Right lobe of liver (tissue), 6 donors: ENCODE measurements around the gene FMNL2. TPM values are rescaled to one million over a fixed set of nuclear protein-coding genes. Genes with fewer than 3 reads are reported as not detected.

Experiments
- ATAC-seq, 4 donors: fragments of 200-7000 bp; cut with Tn5 transposase; one replicate each; pipeline ENCODE4 v1.9.1; 2020; ENCODE audit warnings: mild to moderate bottlenecking in 4 of 4, moderate library complexity in 4 of 4
- DNase-seq, 3 donors: peaks; one replicate each; pipeline ENCODE4 v3.0.0-alpha.2; 2020
- H3K27ac ChIP-seq, 3 donors: fragments of 200-600 bp; one replicate each; pipeline ENCODE4 v1.8.0; 2022
- H3K27me3 ChIP-seq, 2 donors: fragments of 200-600 bp; one replicate each; pipeline ENCODE4 v1.8.0; 2022
- H3K36me3 ChIP-seq, 4 donors: fragments of 200-600 bp; sonication (generic) in 1 of 4; one replicate each; pipeline versions ENCODE4 v1.5.1 to v1.8.0; 2017 to 2022; ENCODE audit warnings: control low read depth in 1 of 4
- H3K4me1 ChIP-seq, 4 donors: fragments of 200-600 bp; sonication (generic) in 1 of 4; one replicate each; pipeline versions ENCODE4 v1.5.1 to v1.8.0; 2017 to 2022; ENCODE audit warnings: control low read depth in 1 of 4
- H3K4me3 ChIP-seq, 3 donors: fragments of 200-600 bp; one replicate each; pipeline ENCODE4 v1.8.0; 2022
- H3K9me3 ChIP-seq, 4 donors: fragments of 200-600 bp; sonication (generic) in 1 of 4; one replicate each; pipeline versions ENCODE4 v1.5.1 to v1.8.0; 2017 to 2022; ENCODE audit warnings: control low read depth in 1 of 4
- POLR2A ChIP-seq: fragments of 450-650 bp; IDR thresholded peaks from one replicate; pipeline ENCODE4 v1.6.1; 2017; ENCODE audit warnings: antibody characterized with exemption, mild to moderate bottlenecking
- WGBS: methylation state at CpG from one replicate; pipeline ENCODE4 v1.1.6; 2018; ENCODE audit warnings: low coverage, low lambda C conversion rate; ENCODE audit not compliant: insufficient coverage; ENCODE audit errors: missing lambda C conversion rate; 5-methylcytosine and 5-hydroxymethylcytosine counted together
- intact Hi-C, 2 donors: fragments of 100-400 bp; cut with DNase I; formaldehyde crosslinking; loops; one replicate each; pipeline versions ENCODE4 v1.11.2 to v1.14.1; 2022
- total RNA-seq, 6 experiments: library from RNA; depleted of rRNA in 2 of 6; stranded (reverse); fragments of >200 nt in 2 of 6; fragmentation: NEBNext Ultra II Directional in 3 of 6; extraction: Animal tissue kit (Norgen Biotek cat#: 25700) in 3 of 6; gene quantifications; one replicate each; pipeline versions ENCODE4 v1.1.0 to v1.2.4, GENCODE V29; 2016 to 2023
- TF ChIP-seq, protein P1 (sequence below), 4 donors: fragments of 200-600 bp in 3 of 4; fragments of 450-650 bp in 1 of 4; IDR thresholded peaks; one replicate each; pipeline versions ENCODE4 v1.5.1 to v1.8.0; 2016 to 2022; ENCODE audit warnings: antibody characterized with exemption in 4 of 4, mild to moderate bottlenecking in 2 of 4
- donor health status: DM: no; HTN: yes; CAD: no.
- donor health status: DM: no; HTN: no; CAD: no.
- donor health status: DM: no; HTN: no; CAD: no.
- donor health status: DM: no; HTN: yes; CAD: no.
- donor health status: DM: no; HTN: yes; CAD: no.

Gene FMNL2
- total RNA-seq, 6 experiments from 2014 or later = 3.5 to 12.1 (median 7.1) TPM

DNA sequence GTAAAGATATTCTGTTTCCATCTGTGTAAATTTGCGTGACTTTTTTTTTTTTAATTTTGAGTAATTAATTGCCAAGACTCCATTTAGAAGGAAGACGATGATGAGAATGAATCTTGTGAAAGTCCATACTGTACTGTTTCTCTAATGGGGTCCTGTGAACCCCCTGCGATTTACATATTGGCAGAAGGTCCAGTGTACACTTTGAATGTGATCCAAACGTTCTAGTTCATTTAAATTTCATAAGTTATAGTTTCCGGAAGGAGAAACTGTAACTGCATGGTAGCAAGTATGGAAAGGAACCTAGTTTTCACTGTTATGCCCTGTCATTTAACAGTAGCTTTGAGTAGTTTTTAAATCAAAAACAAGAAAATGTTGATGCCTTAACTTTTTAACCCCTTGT lies 166.7 kb downstream of the FMNL2 start:
- intact Hi-C loops = no loop called here
- ATAC-seq (no peak), DNase-seq (no peak)
- H3K27ac ChIP-seq = no peak overlapping the region
- H3K9me3 ChIP-seq = no peaks in the 10 kb centered on the region
- H3K36me3 ChIP-seq = no peaks in the 10 kb centered on the region
- TF ChIP-seq, protein P1, sequence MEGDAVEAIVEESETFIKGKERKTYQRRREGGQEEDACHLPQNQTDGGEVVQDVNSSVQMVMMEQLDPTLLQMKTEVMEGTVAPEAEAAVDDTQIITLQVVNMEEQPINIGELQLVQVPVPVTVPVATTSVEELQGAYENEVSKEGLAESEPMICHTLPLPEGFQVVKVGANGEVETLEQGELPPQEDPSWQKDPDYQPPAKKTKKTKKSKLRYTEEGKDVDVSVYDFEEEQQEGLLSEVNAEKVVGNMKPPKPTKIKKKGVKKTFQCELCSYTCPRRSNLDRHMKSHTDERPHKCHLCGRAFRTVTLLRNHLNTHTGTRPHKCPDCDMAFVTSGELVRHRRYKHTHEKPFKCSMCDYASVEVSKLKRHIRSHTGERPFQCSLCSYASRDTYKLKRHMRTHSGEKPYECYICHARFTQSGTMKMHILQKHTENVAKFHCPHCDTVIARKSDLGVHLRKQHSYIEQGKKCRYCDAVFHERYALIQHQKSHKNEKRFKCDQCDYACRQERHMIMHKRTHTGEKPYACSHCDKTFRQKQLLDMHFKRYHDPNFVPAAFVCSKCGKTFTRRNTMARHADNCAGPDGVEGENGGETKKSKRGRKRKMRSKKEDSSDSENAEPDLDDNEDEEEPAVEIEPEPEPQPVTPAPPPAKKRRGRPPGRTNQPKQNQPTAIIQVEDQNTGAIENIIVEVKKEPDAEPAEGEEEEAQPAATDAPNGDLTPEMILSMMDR (IDR thresholded peaks at IDR 0.05) = no peak
- no peak for TF ChIP-seq POLR2A
- peaks cover 0 to 4% (median 0%) of the 10 kb centered on the region in 4 donors for H3K4me1 ChIP-seq
- H3K27me3 ChIP-seq = no peaks in the 10 kb centered on the region
- H3K4me3 ChIP-seq = no peak overlapping the region
- WGBS = 62% methylated on average over 5 of the region's 5 CpGs

DNA sequence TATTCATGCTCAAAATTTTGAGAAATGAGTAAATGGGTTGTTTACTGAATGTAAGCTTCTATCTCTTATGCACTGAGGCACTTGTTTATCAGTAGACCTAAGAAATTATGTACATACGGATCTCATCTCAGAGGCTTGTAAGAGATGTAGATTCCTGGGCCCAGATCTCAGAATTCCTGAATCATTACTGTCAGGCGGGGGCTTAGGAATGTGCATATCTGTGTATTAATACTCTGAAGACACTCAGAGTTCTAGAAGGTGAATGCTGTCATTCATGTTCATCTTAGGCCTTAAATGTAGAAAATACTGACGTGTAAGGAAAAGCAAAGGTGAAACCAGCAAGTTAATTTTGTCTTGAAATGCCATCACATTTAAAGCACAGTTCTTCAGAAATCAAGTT lies 169.6 kb downstream of the FMNL2 start:
- intact Hi-C loops = no loop called here
- WGBS = 69% methylated on average over 3 of the region's 3 CpGs
- ATAC-seq = no peak
- no peaks in the 10 kb centered on the region for H3K4me1 ChIP-seq
- no peaks in the 10 kb centered on the region for H3K36me3 ChIP-seq
- no peak for DNase-seq
- H3K27ac ChIP-seq = peak overlapping the region in 2 of 3 donors; percentile 1 to 25
- H3K4me3 ChIP-seq = no peak overlapping the region
- H3K9me3 ChIP-seq = no peaks in the 10 kb centered on the region
- no peaks in the 10 kb centered on the region for H3K27me3 ChIP-seq
- TF ChIP-seq POLR2A = no peak
- TF ChIP-seq, protein P1 (IDR thresholded peaks at IDR 0.05) = no peak

DNA sequence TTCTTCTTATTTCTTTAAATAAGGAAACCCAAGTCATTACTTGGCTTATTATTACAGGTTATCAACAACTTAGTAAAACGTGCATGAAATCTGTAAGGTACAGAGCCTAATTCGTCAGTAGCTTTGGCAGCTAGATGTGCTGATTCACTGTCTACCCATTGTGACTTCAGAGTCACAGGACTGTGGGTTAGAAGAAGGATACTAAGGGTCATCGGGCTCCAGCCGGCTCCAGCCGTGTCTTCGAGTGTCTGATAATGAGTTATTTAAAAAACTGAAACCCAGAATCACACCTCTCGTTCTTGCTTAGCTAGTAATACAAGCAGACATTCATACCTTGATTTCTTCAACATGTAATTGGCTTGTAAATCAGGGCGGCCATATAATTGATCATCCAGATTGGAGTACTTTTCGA lies 170.5 kb downstream of the FMNL2 start:
- intact Hi-C loops = no loop called here
- DNase-seq = peak in 2 of 3 donors; percentile 39 to 52
- no peak overlapping the region for H3K4me3 ChIP-seq
- H3K36me3 ChIP-seq = no peaks in the 10 kb centered on the region
- no peaks in the 10 kb centered on the region for H3K9me3 ChIP-seq
- WGBS = 55% methylated on average over 9 of the region's 9 CpGs
- no peaks in the 10 kb centered on the region for H3K4me1 ChIP-seq
- peak overlapping the region; percentile 1 to 31 (median 25) for H3K27ac ChIP-seq
- no peak for TF ChIP-seq POLR2A
- TF ChIP-seq, protein P1 (IDR thresholded peaks at IDR 0.05) = no peak
- ATAC-seq = peak; percentile 67 to 92 (median 90)
- no peaks in the 10 kb centered on the region for H3K27me3 ChIP-seq

DNA sequence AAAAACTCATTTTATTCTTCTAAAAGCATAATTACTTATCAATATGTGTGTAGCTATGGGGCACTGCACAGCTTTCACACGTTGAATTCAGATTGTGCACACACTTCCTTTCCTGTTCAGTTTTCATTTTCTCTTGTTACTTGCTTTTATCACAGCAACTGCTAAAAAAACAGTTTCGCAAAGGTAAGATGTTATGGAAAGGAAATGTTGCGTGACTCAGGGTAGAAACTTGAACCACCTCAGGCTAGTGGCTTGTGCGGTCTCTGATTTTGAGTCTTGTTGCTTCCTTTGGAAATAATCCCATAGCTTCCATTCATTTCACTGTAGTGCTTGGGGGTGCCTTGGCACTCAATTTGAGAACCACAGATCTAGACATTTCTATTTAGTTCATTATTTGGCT lies 171.9 kb downstream of the FMNL2 start:
- Histone ChIP-seq H3K36me3 (no peaks in the 10 kb centered on the region), H3K4me3 (no peak overlapping the region), H3K4me1 (no peaks in the 10 kb centered on the region), H3K27ac (no peak overlapping the region), H3K27me3 (no peaks in the 10 kb centered on the region), H3K9me3 (no peaks in the 10 kb centered on the region)
- intact Hi-C loops = no loop called here
- 66% methylated on average over 4 of the region's 4 CpGs for WGBS
- TF ChIP-seq, protein P1 (IDR thresholded peaks at IDR 0.05) = no peak
- ATAC-seq (no peak), DNase-seq (no peak)

DNA sequence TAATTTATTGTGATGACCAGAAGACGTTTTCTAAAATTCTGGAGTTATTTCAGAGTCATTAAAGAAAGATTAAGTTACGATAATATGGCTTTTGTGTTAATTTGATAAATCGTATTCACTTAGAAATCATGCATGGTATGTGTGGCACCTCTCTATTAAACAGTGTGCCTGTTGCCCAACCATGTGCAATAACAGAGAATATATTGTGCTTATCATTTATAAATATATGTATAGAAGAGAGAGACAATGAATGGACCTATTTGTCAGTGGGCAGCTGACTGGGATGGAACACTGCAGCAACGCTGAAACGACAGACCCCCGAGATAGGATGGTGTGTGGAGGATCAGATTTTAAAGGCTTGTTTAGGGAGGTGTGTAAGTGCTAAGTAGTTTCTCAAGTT lies 172.9 kb downstream of the FMNL2 start:
- DNase-seq (no peak), ATAC-seq (no peak)
- H3K36me3 ChIP-seq = no peaks in the 10 kb centered on the region
- WGBS = 65% methylated on average over 6 of the region's 6 CpGs
- TF ChIP-seq, protein P1 (IDR thresholded peaks at IDR 0.05) = no peak
- TF ChIP-seq POLR2A = no peak
- H3K27ac ChIP-seq = no peak overlapping the region
- no peaks in the 10 kb centered on the region for H3K27me3 ChIP-seq
- no peaks in the 10 kb centered on the region for H3K9me3 ChIP-seq
- H3K4me1 ChIP-seq = no peaks in the 10 kb centered on the region
- H3K4me3 ChIP-seq = no peak overlapping the region
- intact Hi-C loops = no loop called here
